ENCODE measurements around the gene ADAM22.

ADAM22 gene

GRCh38 chr7:88233828-88234227, 299.8 kb downstream of the ADAM22 start:
- no peak for TF ChIP-seq CTCF (IDR thresholded peaks at IDR 0.05; ENCODE audit: insufficient read depth, low read depth, low read length, missing control alignments)
- DNase-seq (ENCODE audit: low read depth) = no peak
- no peak overlapping the region for H3K4me3 ChIP-seq (ENCODE audit: low read length)

- TF ChIP-seq CTCF (IDR thresholded peaks at IDR 0.05; ENCODE audit: insufficient read depth, low read depth, low read length, missing control alignments) = no peak
- H3K4me3 ChIP-seq (ENCODE audit: low read length) = no peak overlapping the region
- no peak for DNase-seq (ENCODE audit: low read depth)
These were observed 305.8 kb downstream of the ADAM22 start for GRCh38 chr7:88239852-88240251.

- DNase-seq (ENCODE audit: low read depth) = peak; percentile 73
- peak; percentile 82 for TF ChIP-seq CTCF (IDR thresholded peaks at IDR 0.05; ENCODE audit: insufficient read depth, low read depth, low read length, missing control alignments)
These were observed 309.4 kb downstream of the ADAM22 start for GRCh38 chr7:88243345-88243909.

GRCh38 chr7:88244258-88244657, 310.2 kb downstream of the ADAM22 start:
- no peak for TF ChIP-seq CTCF (IDR thresholded peaks at IDR 0.05; ENCODE audit: insufficient read depth, low read depth, low read length, missing control alignments)
- no peak for DNase-seq (ENCODE audit: low read depth)
- H3K4me3 ChIP-seq (ENCODE audit: low read length) = no peak overlapping the region

More at GRCh38 chr7:88243345-88243909, 309.4 kb downstream of the ADAM22 start:
- H3K4me3 ChIP-seq (ENCODE audit: low read length) = no peak overlapping the region
